Measurements from ENCODE around the gene ADD1.

The ADD1 gene

DNA sequence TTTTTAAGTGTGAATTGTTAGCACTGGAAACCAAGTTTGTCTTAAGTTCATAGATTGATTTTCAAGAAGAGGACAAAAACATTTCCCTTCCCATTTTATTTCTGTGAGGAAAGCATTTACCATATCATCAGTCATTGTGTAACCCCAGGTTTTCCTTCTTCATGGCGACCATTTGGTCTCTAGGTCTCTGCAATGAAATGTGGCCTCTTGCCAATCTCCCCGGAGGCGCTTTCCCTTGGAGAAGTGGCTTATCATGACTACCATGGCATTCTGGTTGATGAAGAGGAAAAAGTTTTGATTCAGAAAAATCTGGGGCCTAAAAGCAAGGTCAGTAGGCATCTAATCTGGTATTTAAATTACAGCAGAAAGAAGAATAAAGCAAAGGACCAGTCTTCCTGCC, 54.4 kb downstream of the ADD1 start:
- no peak overlapping the region for H3K4me3 ChIP-seq (ENCODE audit: insufficient read depth, low read depth, low read length)
- H3K36me3 ChIP-seq (ENCODE audit: control insufficient read depth, insufficient read depth, low read length) = peaks cover 28% of the 10 kb centered on the region
- 95 to 97% methylated on average over 3 of the region's 3 CpGs for WGBS, 2 experiments
- no peaks in the 10 kb centered on the region for H3K9me3 ChIP-seq (ENCODE audit: control insufficient read depth, low read length)
- no peaks in the 10 kb centered on the region for H3K27me3 ChIP-seq (ENCODE audit: control insufficient read depth, insufficient read depth, low read length, poor library complexity, severe bottlenecking)
- H3K27ac ChIP-seq (ENCODE audit: insufficient read depth, low read depth, low read length, poor library complexity, severe bottlenecking) = no peak overlapping the region
- H3K4me1 ChIP-seq (ENCODE audit: control insufficient read depth, insufficient read depth, low read length) = no peaks in the 10 kb centered on the region

DNA sequence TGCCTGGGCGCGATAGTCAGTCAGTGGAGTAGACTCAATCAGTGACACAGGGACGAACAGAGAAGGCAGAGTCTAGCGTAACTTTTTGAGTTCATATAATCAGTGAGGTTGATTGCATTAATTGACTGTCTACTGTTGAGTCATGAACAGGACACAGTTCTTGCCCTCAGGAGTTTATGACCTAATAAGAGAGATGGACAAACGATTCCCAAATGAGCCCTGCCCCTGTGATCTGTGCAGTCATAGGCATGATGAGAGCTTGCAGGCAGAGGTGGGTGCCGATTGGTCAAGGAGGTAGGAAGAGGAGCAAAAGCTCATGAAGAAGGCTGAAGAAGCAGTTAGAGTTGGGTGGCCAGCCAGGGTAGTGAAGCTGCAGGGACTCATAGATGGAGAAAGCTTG, 57.1 kb downstream of the ADD1 start:
- WGBS, 2 experiments = 95 to 97% methylated on average over 6 of the region's 6 CpGs
- no peak overlapping the region for H3K4me3 ChIP-seq (ENCODE audit: insufficient read depth, low read depth, low read length)
- peaks cover 37% of the 10 kb centered on the region for H3K36me3 ChIP-seq (ENCODE audit: control insufficient read depth, insufficient read depth, low read length)
- no peaks in the 10 kb centered on the region for H3K9me3 ChIP-seq (ENCODE audit: control insufficient read depth, low read length)
- H3K4me1 ChIP-seq (ENCODE audit: control insufficient read depth, insufficient read depth, low read length) = no peaks in the 10 kb centered on the region
- no peak overlapping the region for H3K27ac ChIP-seq (ENCODE audit: insufficient read depth, low read depth, low read length, poor library complexity, severe bottlenecking)
- no peaks in the 10 kb centered on the region for H3K27me3 ChIP-seq (ENCODE audit: control insufficient read depth, insufficient read depth, low read length, poor library complexity, severe bottlenecking)

DNA sequence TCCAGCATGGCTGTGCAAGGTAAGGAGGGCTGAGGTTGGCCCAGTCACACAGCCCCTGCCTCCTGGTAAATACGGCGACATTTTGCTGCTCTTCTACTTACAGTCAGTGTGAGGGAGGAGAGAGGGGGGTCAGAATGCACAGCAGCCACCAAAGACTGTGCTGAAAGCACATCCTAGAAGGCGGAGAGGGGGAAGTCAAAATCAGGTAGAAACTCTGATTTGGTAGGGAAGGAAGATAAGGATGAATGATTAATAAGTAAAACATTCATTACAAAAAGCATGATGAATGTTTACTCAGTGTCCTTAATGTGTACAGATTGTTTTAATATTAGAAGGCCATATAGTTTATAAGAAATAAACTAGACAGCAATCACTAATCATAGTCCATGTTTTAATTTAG, 57.5 kb downstream of the ADD1 start:
- Histone ChIP-seq H3K36me3 (ENCODE audit: control insufficient read depth, insufficient read depth, low read length) (peaks cover 34% of the 10 kb centered on the region), H3K27ac (ENCODE audit: insufficient read depth, low read depth, low read length, poor library complexity, severe bottlenecking) (no peak overlapping the region), H3K9me3 (ENCODE audit: control insufficient read depth, low read length) (no peaks in the 10 kb centered on the region), H3K4me1 (ENCODE audit: control insufficient read depth, insufficient read depth, low read length) (no peaks in the 10 kb centered on the region), H3K27me3 (ENCODE audit: control insufficient read depth, insufficient read depth, low read length, poor library complexity, severe bottlenecking) (no peaks in the 10 kb centered on the region), H3K4me3 (ENCODE audit: insufficient read depth, low read depth, low read length) (no peak overlapping the region)
- 94 to 97% methylated on average over 3 of the region's 3 CpGs for WGBS, 2 experiments

DNA sequence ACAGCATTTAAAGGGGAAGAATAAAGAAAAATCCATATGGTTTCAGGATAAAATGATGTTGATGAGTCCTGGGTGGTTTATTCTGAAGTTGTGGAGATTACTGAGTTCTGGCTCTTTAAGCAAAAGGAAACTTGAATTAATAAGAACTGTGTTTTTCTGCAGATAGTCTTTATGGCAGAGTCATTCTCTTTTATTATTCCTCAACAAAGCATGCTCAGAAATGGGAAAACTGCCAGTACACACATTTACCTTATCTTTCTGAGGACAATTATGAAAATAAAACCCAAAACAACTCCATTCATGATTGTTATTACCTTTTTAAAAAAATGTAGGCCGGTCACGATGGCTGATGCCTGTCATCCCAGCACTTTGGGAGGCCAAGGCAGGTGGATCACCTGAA, 58.5 kb downstream of the ADD1 start:
- H3K36me3 ChIP-seq (ENCODE audit: control insufficient read depth, insufficient read depth, low read length) = peaks cover 31% of the 10 kb centered on the region
- no peaks in the 10 kb centered on the region for H3K9me3 ChIP-seq (ENCODE audit: control insufficient read depth, low read length)
- no peaks in the 10 kb centered on the region for H3K4me1 ChIP-seq (ENCODE audit: control insufficient read depth, insufficient read depth, low read length)
- no peak overlapping the region for H3K27ac ChIP-seq (ENCODE audit: insufficient read depth, low read depth, low read length, poor library complexity, severe bottlenecking)
- 90 to 98% methylated on average over 2 of the region's 2 CpGs for whole genome bisulfite sequencing, 2 experiments
- no peaks in the 10 kb centered on the region for H3K27me3 ChIP-seq (ENCODE audit: control insufficient read depth, insufficient read depth, low read length, poor library complexity, severe bottlenecking)
- H3K4me3 ChIP-seq (ENCODE audit: insufficient read depth, low read depth, low read length) = no peak overlapping the region

DNA sequence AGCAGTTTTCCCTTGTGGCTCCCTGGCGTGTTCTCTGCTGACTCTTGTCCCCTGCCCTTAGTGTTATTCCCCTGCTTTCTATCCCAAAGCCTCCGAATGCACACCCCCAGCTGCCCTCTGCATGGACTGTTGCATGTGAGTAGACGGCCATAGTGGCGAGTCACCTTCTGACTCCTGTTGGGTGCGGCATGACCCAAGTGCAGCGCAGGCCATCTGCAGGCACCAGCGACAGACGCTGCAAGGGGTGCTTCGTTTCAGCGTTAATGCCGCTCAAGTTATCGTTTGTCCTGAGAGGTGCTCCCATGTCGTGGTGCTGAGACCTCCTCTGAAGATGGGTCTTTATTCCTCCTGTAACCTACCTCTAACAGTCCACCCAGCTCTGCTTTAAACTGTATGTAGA, 61.9 kb downstream of the ADD1 start:
- Histone ChIP-seq H3K27me3 (ENCODE audit: control insufficient read depth, insufficient read depth, low read length, poor library complexity, severe bottlenecking) (no peaks in the 10 kb centered on the region), H3K4me3 (ENCODE audit: insufficient read depth, low read depth, low read length) (no peak overlapping the region), H3K27ac (ENCODE audit: insufficient read depth, low read depth, low read length, poor library complexity, severe bottlenecking) (no peak overlapping the region), H3K9me3 (ENCODE audit: control insufficient read depth, low read length) (no peaks in the 10 kb centered on the region), H3K4me1 (ENCODE audit: control insufficient read depth, insufficient read depth, low read length) (no peaks in the 10 kb centered on the region), H3K36me3 (ENCODE audit: control insufficient read depth, insufficient read depth, low read length) (peaks cover 30% of the 10 kb centered on the region)
- 96% methylated on average over 13 of the region's 13 CpGs for WGBS, 2 experiments

DNA sequence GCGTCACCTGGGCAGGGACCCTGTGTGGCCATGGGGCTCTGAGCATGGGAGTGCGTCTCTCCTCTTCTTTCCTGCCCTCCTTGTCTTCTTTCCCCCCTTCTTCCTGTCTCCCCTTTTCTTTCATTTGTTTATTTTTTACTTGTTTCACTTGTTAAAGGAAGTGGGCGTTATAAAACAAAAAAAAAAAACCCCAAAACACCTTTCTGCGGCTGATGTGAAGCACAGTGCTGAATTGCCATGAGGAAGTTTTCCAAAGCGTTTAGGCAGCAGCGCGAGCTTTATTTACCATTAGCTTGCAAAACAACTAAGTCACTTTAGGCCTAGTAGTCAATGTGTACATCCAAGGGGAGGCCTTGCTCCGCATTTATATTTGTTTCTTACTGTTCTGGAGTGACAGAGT, 62.6 kb downstream of the ADD1 start:
- no peak overlapping the region for H3K4me3 ChIP-seq (ENCODE audit: insufficient read depth, low read depth, low read length)
- WGBS, 2 experiments = 93 to 94% methylated on average over 8 of the region's 8 CpGs
- H3K4me1 ChIP-seq (ENCODE audit: control insufficient read depth, insufficient read depth, low read length) = no peaks in the 10 kb centered on the region
- H3K36me3 ChIP-seq (ENCODE audit: control insufficient read depth, insufficient read depth, low read length) = peaks cover 34% of the 10 kb centered on the region
- no peak overlapping the region for H3K27ac ChIP-seq (ENCODE audit: insufficient read depth, low read depth, low read length, poor library complexity, severe bottlenecking)
- H3K27me3 ChIP-seq (ENCODE audit: control insufficient read depth, insufficient read depth, low read length, poor library complexity, severe bottlenecking) = no peaks in the 10 kb centered on the region
- no peaks in the 10 kb centered on the region for H3K9me3 ChIP-seq (ENCODE audit: control insufficient read depth, low read length)

DNA sequence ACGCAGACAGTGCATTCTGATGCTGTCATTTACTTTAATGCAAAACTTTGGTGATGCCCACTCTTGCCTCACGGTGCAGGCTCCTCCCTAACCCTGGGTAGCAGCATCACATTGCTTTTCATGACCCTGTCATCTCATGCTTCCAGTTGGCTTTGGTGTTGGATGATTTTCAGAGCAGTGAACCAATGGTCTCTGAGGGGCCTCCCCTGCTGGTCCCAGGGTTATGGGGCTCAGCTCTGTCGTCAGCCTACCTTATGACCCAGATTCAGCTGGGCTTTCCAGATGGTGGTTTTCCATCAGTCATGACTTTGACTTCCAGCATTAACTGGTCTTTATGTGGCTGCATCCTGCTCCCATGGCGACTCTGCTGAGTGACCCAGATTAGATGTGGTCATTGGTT, 63.6 kb downstream of the ADD1 start:
- 70 to 72% methylated on average over 4 of the region's 4 CpGs for WGBS, 2 experiments
- H3K4me1 ChIP-seq (ENCODE audit: control insufficient read depth, insufficient read depth, low read length) = no peaks in the 10 kb centered on the region
- H3K4me3 ChIP-seq (ENCODE audit: insufficient read depth, low read depth, low read length) = no peak overlapping the region
- peaks cover 34% of the 10 kb centered on the region for H3K36me3 ChIP-seq (ENCODE audit: control insufficient read depth, insufficient read depth, low read length)
- no peaks in the 10 kb centered on the region for H3K9me3 ChIP-seq (ENCODE audit: control insufficient read depth, low read length)
- no peak overlapping the region for H3K27ac ChIP-seq (ENCODE audit: insufficient read depth, low read depth, low read length, poor library complexity, severe bottlenecking)
- H3K27me3 ChIP-seq (ENCODE audit: control insufficient read depth, insufficient read depth, low read length, poor library complexity, severe bottlenecking) = no peaks in the 10 kb centered on the region

DNA sequence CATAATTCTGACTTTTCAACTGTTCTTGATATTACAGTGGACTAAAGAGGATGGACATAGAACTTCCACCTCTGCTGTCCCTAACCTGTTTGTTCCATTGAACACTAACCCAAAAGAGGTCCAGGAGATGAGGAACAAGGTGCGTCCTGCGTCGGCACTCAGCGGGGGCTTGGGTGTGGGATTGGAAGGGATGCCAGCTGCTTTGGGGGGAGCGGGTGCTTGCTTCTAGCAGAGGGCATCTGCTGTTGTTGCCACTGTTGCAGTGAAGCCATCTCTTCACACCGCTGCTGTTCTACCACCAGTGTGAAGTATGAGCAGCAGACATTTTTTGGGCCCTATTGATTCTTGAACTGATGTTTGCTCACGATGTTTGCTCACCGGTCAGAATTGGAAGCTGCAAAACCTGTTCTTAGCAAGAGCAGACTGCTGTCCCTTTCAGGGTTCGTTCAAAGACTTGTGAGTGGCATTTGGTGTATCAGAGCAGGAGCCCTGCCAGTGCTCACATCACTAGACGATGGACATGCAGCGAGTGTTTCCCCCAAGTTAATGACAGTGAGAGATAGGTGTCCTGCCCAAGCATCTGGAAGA, 64.2 kb downstream of the ADD1 start:
- Histone ChIP-seq H3K27me3 (ENCODE audit: control insufficient read depth, insufficient read depth, low read length, poor library complexity, severe bottlenecking) (no peaks in the 10 kb centered on the region), H3K4me3 (ENCODE audit: insufficient read depth, low read depth, low read length) (no peak overlapping the region), H3K36me3 (ENCODE audit: control insufficient read depth, insufficient read depth, low read length) (peaks cover 34% of the 10 kb centered on the region), H3K27ac (ENCODE audit: insufficient read depth, low read depth, low read length, poor library complexity, severe bottlenecking) (no peak overlapping the region), H3K4me1 (ENCODE audit: control insufficient read depth, insufficient read depth, low read length) (no peaks in the 10 kb centered on the region), H3K9me3 (ENCODE audit: control insufficient read depth, low read length) (no peaks in the 10 kb centered on the region)
- WGBS, 2 experiments = 96 to 97% methylated on average over 11 of the region's 11 CpGs

DNA sequence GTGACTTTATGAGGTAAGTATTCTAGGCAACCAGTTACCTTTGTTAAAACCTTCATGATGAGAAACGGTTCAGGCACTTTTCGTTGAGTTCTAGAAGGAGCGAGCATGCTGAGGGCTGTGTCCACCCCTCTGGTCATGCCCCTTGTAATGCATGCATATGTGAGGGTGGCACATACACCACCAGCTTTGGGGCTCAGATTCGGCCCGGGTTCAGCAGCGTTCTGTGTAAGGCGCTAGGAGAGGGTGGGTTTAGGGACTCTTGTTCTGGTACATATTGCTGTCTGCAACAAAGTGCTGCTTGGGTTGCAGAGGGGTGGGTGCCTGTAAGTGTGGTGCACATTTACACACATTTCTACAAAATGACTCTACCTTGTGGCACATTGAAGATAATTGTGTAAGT, 65.0 kb downstream of the ADD1 start:
- H3K9me3 ChIP-seq (ENCODE audit: control insufficient read depth, low read length) = no peaks in the 10 kb centered on the region
- 97% methylated on average over 7 of the region's 7 CpGs for WGBS, 2 experiments
- no peak overlapping the region for H3K4me3 ChIP-seq (ENCODE audit: insufficient read depth, low read depth, low read length)
- no peak overlapping the region for H3K27ac ChIP-seq (ENCODE audit: insufficient read depth, low read depth, low read length, poor library complexity, severe bottlenecking)
- peaks cover 40% of the 10 kb centered on the region for H3K36me3 ChIP-seq (ENCODE audit: control insufficient read depth, insufficient read depth, low read length)
- H3K27me3 ChIP-seq (ENCODE audit: control insufficient read depth, insufficient read depth, low read length, poor library complexity, severe bottlenecking) = no peaks in the 10 kb centered on the region
- H3K4me1 ChIP-seq (ENCODE audit: control insufficient read depth, insufficient read depth, low read length) = no peaks in the 10 kb centered on the region

DNA sequence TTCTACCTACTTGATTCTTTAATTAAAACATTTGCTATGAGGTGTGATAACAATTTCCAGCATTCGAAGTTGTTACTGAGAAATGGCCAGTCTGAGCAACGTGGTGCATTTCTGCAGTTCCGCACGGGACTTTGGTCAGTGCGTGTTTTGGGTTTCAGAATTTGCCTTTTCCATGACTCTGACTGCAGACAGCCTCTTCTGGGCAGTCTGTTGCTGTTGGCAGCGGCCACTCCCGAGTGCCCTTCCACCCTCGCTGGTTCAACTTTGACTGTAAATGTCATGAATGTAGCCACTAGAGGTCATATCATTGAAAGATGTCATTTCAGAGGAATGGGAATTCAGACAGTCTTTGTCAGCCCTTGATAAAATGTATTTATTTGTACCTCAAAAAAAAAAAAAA, 65.9 kb downstream of the ADD1 start:
- Histone ChIP-seq H3K4me3 (ENCODE audit: insufficient read depth, low read depth, low read length) (no peak overlapping the region), H3K4me1 (ENCODE audit: control insufficient read depth, insufficient read depth, low read length) (no peaks in the 10 kb centered on the region), H3K27me3 (ENCODE audit: control insufficient read depth, insufficient read depth, low read length, poor library complexity, severe bottlenecking) (no peaks in the 10 kb centered on the region), H3K36me3 (ENCODE audit: control insufficient read depth, insufficient read depth, low read length) (peaks cover 44% of the 10 kb centered on the region), H3K9me3 (ENCODE audit: control insufficient read depth, low read length) (no peaks in the 10 kb centered on the region), H3K27ac (ENCODE audit: insufficient read depth, low read depth, low read length, poor library complexity, severe bottlenecking) (no peak overlapping the region)
- WGBS, 2 experiments = 92 to 96% methylated on average over 8 of the region's 8 CpGs

DNA sequence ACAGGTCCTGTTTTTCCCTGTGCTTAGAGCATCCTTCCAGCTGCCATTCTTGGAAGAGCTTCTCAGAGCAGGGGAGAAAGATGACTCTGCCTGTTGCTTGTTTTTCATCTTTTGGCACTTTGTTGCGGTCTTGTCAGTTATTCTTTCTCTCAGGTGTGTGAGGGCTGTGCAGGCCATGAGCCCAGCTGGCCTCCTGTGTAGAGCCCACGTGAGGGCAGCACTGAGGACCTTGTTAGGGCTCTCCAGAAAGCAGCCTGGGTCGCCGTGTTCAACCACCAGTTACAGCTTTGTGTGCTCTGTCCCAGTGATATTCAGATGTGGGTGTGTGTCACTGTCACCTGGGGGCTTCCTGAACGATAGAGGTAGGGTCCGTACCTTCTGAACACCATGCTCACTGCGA, 66.8 kb downstream of the ADD1 start:
- H3K4me3 ChIP-seq (ENCODE audit: insufficient read depth, low read depth, low read length) = no peak overlapping the region
- H3K9me3 ChIP-seq (ENCODE audit: control insufficient read depth, low read length) = no peaks in the 10 kb centered on the region
- H3K27me3 ChIP-seq (ENCODE audit: control insufficient read depth, insufficient read depth, low read length, poor library complexity, severe bottlenecking) = no peaks in the 10 kb centered on the region
- H3K27ac ChIP-seq (ENCODE audit: insufficient read depth, low read depth, low read length, poor library complexity, severe bottlenecking) = no peak overlapping the region
- H3K36me3 ChIP-seq (ENCODE audit: control insufficient read depth, insufficient read depth, low read length) = peaks cover 42% of the 10 kb centered on the region
- WGBS, 2 experiments = 85 to 88% methylated on average over 7 of the region's 7 CpGs
- no peaks in the 10 kb centered on the region for H3K4me1 ChIP-seq (ENCODE audit: control insufficient read depth, insufficient read depth, low read length)
